Astrocyte (in vitro differentiated cells and primary cell): Measurements from ENCODE around the gene FBXL7.

ENCODE experiments used
- EZH2 ChIP-seq: IDR thresholded peaks from 2 replicates; pipeline ENCODE4 v1.6.1; 2012; ENCODE audit warnings: mild to moderate bottlenecking, low read length, inconsistent platforms; ENCODE audit not compliant: insufficient read depth
- TF ChIP-seq, protein P1 (sequence below): IDR thresholded peaks from 2 replicates; pipeline ENCODE4 v1.5.1; 2011; ENCODE audit warnings: low read depth, mild to moderate bottlenecking, inconsistent platforms, low read length, moderate library complexity; ENCODE audit not compliant: insufficient read depth

DNA sequence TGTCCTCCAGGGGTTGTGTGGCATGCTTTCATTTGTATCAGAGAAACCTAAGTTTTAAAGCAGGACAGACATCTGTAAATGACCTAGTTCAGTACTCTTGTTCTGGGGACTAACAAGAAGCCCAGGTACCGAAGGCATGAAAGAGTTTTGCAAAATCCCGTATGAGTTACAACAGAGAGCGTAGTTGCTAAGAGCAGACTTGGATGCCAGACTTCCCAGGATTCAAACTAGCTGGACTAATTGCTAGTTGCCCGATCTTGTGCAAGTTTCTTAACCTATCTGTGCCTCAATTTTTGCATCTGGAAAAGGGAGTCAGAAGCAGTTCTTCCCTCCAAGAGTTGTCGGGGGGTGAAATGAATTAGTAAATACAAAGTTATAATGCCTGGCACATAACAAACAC is 20.9 kb downstream of the FBXL7 start:
- TF ChIP-seq, protein P1, sequence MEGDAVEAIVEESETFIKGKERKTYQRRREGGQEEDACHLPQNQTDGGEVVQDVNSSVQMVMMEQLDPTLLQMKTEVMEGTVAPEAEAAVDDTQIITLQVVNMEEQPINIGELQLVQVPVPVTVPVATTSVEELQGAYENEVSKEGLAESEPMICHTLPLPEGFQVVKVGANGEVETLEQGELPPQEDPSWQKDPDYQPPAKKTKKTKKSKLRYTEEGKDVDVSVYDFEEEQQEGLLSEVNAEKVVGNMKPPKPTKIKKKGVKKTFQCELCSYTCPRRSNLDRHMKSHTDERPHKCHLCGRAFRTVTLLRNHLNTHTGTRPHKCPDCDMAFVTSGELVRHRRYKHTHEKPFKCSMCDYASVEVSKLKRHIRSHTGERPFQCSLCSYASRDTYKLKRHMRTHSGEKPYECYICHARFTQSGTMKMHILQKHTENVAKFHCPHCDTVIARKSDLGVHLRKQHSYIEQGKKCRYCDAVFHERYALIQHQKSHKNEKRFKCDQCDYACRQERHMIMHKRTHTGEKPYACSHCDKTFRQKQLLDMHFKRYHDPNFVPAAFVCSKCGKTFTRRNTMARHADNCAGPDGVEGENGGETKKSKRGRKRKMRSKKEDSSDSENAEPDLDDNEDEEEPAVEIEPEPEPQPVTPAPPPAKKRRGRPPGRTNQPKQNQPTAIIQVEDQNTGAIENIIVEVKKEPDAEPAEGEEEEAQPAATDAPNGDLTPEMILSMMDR = no peak
- no peak for TF ChIP-seq EZH2
